Uterus (tissue), 4 donors: ENCODE measurements around the gene CCL2. TPM values are rescaled to one million over a fixed set of nuclear protein-coding genes. Genes with fewer than 3 reads are reported as not detected.

Experiments
- DNase-seq, 2 donors: peaks; one replicate each; pipeline ENCODE4 v3.0.0-alpha.2; 2019 to 2020
- H3K27ac ChIP-seq, 2 donors: fragments of 200-600 bp; sonication (generic); 1 replicate in 1 of 2; 2 replicates in 1 of 2; pipeline ENCODE4 v1.5.1; 2016 to 2018
- H3K27me3 ChIP-seq, 2 donors: fragments of 200-600 bp; sonication (generic); one replicate each; pipeline ENCODE4 v1.5.1; 2018 to 2019; ENCODE audit warnings: control low read depth in 1 of 2
- H3K36me3 ChIP-seq, 2 donors: fragments of 200-600 bp; sonication (generic); one replicate each; pipeline ENCODE4 v1.5.1; 2019; ENCODE audit warnings: control low read depth in 1 of 2
- H3K4me1 ChIP-seq, 2 donors: fragments of 200-600 bp; sonication (generic); one replicate each; pipeline ENCODE4 v1.5.1; 2018 to 2019; ENCODE audit warnings: control low read depth in 1 of 2
- H3K4me3 ChIP-seq, 2 donors: fragments of 200-600 bp; sonication (generic); 1 replicate in 1 of 2; 2 replicates in 1 of 2; pipeline ENCODE4 v1.5.1; 2018 to 2019; ENCODE audit warnings: mild to moderate bottlenecking in 1 of 2
- H3K9me3 ChIP-seq, 2 donors: fragments of 200-600 bp; sonication (generic); one replicate each; pipeline ENCODE4 v1.5.1; 2019; ENCODE audit warnings: control low read depth in 1 of 2
- POLR2A ChIP-seq, 2 donors: fragments of 450-650 bp; IDR thresholded peaks; one replicate each; pipeline ENCODE4 v1.6.1; 2016; ENCODE audit warnings: antibody characterized with exemption in 2 of 2, mild to moderate bottlenecking in 1 of 2, moderate library complexity in 1 of 2
- intact Hi-C: fragments of 100-400 bp; cut with DNase I; formaldehyde crosslinking; loops from one replicate; pipeline ENCODE4 v1.15.1; 2023; ENCODE audit warnings: low total_unique reads
- total RNA-seq, 4 donors: library from RNA; depleted of rRNA in 3 of 4; stranded (reverse); fragments of >200 nt in 3 of 4; gene quantifications; one replicate each; pipeline versions ENCODE4 v1.1.0 to v1.2.4, GENCODE V29; 2014 to 2023
- TF ChIP-seq, protein P1 (sequence below), 4 experiments: fragments of 200-600 bp in 2 of 4; fragments of 450-650 bp in 2 of 4; sonication (generic) in 2 of 4; IDR thresholded peaks; one replicate each; pipeline ENCODE4 v1.5.1; 2016 to 2019; ENCODE audit warnings: antibody characterized with exemption in 4 of 4, mild to moderate bottlenecking in 2 of 4, moderate library complexity in 1 of 4
- donor health status: DM: yes; HTN: yes; CAD: no.

CCL2 gene
- total RNA-seq, 4 donors from 2014 or later = 0.77 to 30.3 (median 8.9) TPM

GRCh38 chr17:34218748-34219147 lies 36.3 kb upstream of the CCL2 start:
- Histone ChIP-seq H3K36me3 (no peaks in the 10 kb centered on the region), H3K27me3 (no peaks in the 10 kb centered on the region), H3K4me3 (no peak overlapping the region), H3K4me1 (no peaks in the 10 kb centered on the region), H3K9me3 (no peaks in the 10 kb centered on the region), H3K27ac (no peak overlapping the region)
- TF ChIP-seq, protein P1, sequence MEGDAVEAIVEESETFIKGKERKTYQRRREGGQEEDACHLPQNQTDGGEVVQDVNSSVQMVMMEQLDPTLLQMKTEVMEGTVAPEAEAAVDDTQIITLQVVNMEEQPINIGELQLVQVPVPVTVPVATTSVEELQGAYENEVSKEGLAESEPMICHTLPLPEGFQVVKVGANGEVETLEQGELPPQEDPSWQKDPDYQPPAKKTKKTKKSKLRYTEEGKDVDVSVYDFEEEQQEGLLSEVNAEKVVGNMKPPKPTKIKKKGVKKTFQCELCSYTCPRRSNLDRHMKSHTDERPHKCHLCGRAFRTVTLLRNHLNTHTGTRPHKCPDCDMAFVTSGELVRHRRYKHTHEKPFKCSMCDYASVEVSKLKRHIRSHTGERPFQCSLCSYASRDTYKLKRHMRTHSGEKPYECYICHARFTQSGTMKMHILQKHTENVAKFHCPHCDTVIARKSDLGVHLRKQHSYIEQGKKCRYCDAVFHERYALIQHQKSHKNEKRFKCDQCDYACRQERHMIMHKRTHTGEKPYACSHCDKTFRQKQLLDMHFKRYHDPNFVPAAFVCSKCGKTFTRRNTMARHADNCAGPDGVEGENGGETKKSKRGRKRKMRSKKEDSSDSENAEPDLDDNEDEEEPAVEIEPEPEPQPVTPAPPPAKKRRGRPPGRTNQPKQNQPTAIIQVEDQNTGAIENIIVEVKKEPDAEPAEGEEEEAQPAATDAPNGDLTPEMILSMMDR (IDR thresholded peaks at IDR 0.05) = no peak
- no peak for TF ChIP-seq POLR2A (IDR thresholded peaks at IDR 0.05)
- no peak for DNase-seq
- intact Hi-C loops = no loop called here

GRCh38 chr17:34219405-34219804 lies 35.7 kb upstream of the CCL2 start:
- no peaks in the 10 kb centered on the region for H3K4me1 ChIP-seq
- TF ChIP-seq, protein P1 (IDR thresholded peaks at IDR 0.05) = no peak
- no peak for TF ChIP-seq POLR2A (IDR thresholded peaks at IDR 0.05)
- no peak overlapping the region for H3K4me3 ChIP-seq
- no peaks in the 10 kb centered on the region for H3K9me3 ChIP-seq
- H3K27ac ChIP-seq = no peak overlapping the region
- H3K27me3 ChIP-seq = no peaks in the 10 kb centered on the region
- DNase-seq = no peak
- intact Hi-C loops = no loop called here
- H3K36me3 ChIP-seq = no peaks in the 10 kb centered on the region

GRCh38 chr17:34220045-34220751 lies 34.9 kb upstream of the CCL2 start:
- TF ChIP-seq, protein P1 (IDR thresholded peaks at IDR 0.05) = no peak
- TF ChIP-seq POLR2A (IDR thresholded peaks at IDR 0.05) = no peak
- intact Hi-C loops = no loop called here

DNA sequence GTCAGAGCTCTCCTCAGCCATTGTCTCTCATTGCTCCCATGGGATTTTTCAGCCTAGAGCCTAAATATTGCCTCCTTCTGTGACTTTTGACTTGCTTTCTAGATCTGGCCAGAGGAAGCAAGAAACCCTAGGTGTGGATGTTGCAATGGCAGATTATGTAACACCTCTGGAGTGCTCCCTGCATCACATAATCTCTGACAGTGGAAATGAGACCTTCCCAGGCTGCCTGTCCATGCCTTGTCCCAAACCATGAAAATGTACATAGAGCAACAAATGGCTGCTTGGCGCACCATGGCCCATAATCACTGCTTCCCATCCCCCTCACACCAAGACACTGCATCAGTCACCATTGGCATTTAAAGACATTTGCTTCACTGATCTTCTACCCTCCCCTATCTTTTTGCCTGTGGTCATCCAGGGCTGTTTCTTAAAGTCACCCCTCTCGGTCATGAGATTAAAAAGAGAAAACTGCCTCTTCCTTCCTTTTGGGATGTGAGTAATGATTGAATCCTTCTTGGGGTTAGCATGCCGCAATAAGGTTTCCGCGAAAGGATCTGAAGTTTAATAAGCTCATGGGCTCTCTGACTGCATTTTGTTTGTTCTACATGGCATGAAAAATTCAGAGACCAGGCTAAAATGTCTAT lies 34.2 kb upstream of the CCL2 start:
- Histone ChIP-seq H3K4me3 (no peak overlapping the region), H3K4me1 (no peaks in the 10 kb centered on the region), H3K27ac (no peak overlapping the region), H3K27me3 (no peaks in the 10 kb centered on the region), H3K9me3 (no peaks in the 10 kb centered on the region), H3K36me3 (no peaks in the 10 kb centered on the region)
- intact Hi-C loops = no loop called here
- DNase-seq = no peak
- no peak for TF ChIP-seq POLR2A (IDR thresholded peaks at IDR 0.05)
- TF ChIP-seq, protein P1 (IDR thresholded peaks at IDR 0.05) = no peak

More at GRCh38 chr17:34220045-34220751, 34.9 kb upstream of the CCL2 start:
- H3K9me3 ChIP-seq = no peaks in the 10 kb centered on the region
- H3K4me1 ChIP-seq = no peaks in the 10 kb centered on the region
- no peak overlapping the region for H3K4me3 ChIP-seq
- DNase-seq = no peak
- H3K36me3 ChIP-seq = no peaks in the 10 kb centered on the region
- no peak overlapping the region for H3K27ac ChIP-seq
- H3K27me3 ChIP-seq = no peaks in the 10 kb centered on the region

- Histone ChIP-seq H3K36me3 (no peaks in the 10 kb centered on the region), H3K27me3 (no peaks in the 10 kb centered on the region), H3K27ac (no peak overlapping the region), H3K9me3 (no peaks in the 10 kb centered on the region), H3K4me3 (no peak overlapping the region), H3K4me1 (no peaks in the 10 kb centered on the region)
- TF ChIP-seq, protein P1 (IDR thresholded peaks at IDR 0.05) = no peak
- TF ChIP-seq POLR2A (IDR thresholded peaks at IDR 0.05) = no peak
- intact Hi-C loops = no loop called here
- DNase-seq = no peak
These were observed 33.7 kb upstream of the CCL2 start for GRCh38 chr17:34221411-34221810.
